HepG2 (cell line): ENCODE data around the gene ZNF281.

Experiments
- CEBPB ChIP-seq: IDR thresholded peaks from 2 replicates; pipeline ENCODE4 v1.6.1; 2011; ENCODE audit warnings: low read depth, low read length, improper control_type of control experiment, borderline replicate concordance
- CTCF ChIP-seq: sonication (generic); formaldehyde crosslinking; IDR thresholded peaks from 2 replicates; pipeline ENCODE4 v1.5.0; 2020; ENCODE audit warnings: mild to moderate bottlenecking, missing genetic modification reagents, moderate library complexity
- USF2 ChIP-seq, 2 experiments: sonication (generic) in 1 of 2; formaldehyde crosslinking in 1 of 2; IDR thresholded peaks; 2 replicates each; pipeline versions ENCODE4 v1.5.1 to v1.6.1; 2011 to 2020; ENCODE audit warnings: borderline replicate concordance in 1 of 2, low read depth in 1 of 2, low read length in 1 of 2, mild to moderate bottlenecking in 1 of 2, missing genetic modification reagents in 1 of 2, moderate library complexity in 1 of 2
- ZNF251 ChIP-seq: sonication (generic); formaldehyde crosslinking; IDR thresholded peaks from 2 replicates; pipeline ENCODE4 v1.9.0; 2021; ENCODE audit warnings: mild to moderate bottlenecking, missing genetic modification reagents
- ZNF598 ChIP-seq: sonication (generic); formaldehyde crosslinking; IDR thresholded peaks from 2 replicates; pipeline ENCODE4 v1.5.1; 2020; ENCODE audit warnings: mild to moderate bottlenecking, missing genetic modification reagents, borderline replicate concordance
- ZNF691 ChIP-seq: sonication (generic); formaldehyde crosslinking; IDR thresholded peaks from 2 replicates; pipeline ENCODE4 v1.4.0; 2020; ENCODE audit warnings: missing genetic modification reagents, low read depth, mild to moderate bottlenecking, borderline replicate concordance

- TF ChIP-seq CEBPB = no peak
- TF ChIP-seq ZNF691 = no peak
- no peak for TF ChIP-seq USF2 (IDR thresholded peaks at IDR 0.05; ENCODE audit: low read depth, low read length)
- TF ChIP-seq USF2 (CRISPR knock-in tag; IDR thresholded peaks at IDR 0.05; ENCODE audit: borderline replicate concordance) = no peak
- no peak for TF ChIP-seq CTCF (CRISPR knock-in tag)
- no peak for TF ChIP-seq ZNF251
- peak; percentile 45; the same call in 1 of the 2 replicates for TF ChIP-seq ZNF598
Measured at GRCh38 chr1:200409761-200410565, at the start of gene ZNF281.
